ENCODE measurements around the gene LDLRAD4. TPM values are rescaled to one million over a fixed set of nuclear protein-coding genes. Genes with fewer than 3 reads are reported as not detected.

Gene LDLRAD4
- total RNA-seq, 1 donor = 0.43 TPM

DNA sequence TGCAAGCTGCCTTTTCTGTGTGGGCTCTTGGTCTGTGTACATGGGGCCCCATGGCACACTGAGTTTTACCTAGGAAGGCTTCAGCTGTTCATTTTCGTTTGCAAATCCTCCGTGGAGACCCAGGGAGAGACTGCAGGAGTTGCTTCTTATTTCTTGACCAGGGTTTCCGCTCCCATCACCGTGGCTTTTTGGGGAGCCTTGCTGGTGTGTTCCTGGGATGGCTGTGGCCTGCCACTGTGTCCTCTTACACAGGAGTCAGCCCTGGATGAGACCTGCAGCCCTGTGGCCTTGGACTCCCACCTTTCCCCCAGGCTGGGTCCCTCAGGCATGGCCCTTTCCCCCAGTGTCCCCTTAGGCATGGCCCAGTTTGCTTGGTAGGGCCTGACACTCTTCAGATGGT lies 370.8 kb downstream of the LDLRAD4 start:
- H3K4me3 ChIP-seq (ENCODE audit: low read depth, low read length) = no peak overlapping the region
- TF ChIP-seq, protein P1, sequence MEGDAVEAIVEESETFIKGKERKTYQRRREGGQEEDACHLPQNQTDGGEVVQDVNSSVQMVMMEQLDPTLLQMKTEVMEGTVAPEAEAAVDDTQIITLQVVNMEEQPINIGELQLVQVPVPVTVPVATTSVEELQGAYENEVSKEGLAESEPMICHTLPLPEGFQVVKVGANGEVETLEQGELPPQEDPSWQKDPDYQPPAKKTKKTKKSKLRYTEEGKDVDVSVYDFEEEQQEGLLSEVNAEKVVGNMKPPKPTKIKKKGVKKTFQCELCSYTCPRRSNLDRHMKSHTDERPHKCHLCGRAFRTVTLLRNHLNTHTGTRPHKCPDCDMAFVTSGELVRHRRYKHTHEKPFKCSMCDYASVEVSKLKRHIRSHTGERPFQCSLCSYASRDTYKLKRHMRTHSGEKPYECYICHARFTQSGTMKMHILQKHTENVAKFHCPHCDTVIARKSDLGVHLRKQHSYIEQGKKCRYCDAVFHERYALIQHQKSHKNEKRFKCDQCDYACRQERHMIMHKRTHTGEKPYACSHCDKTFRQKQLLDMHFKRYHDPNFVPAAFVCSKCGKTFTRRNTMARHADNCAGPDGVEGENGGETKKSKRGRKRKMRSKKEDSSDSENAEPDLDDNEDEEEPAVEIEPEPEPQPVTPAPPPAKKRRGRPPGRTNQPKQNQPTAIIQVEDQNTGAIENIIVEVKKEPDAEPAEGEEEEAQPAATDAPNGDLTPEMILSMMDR (IDR thresholded peaks at IDR 0.05; ENCODE audit: insufficient read depth, low read depth, low read length) = no peak
- no peak for DNase-seq (ENCODE audit: low read depth)

DNA sequence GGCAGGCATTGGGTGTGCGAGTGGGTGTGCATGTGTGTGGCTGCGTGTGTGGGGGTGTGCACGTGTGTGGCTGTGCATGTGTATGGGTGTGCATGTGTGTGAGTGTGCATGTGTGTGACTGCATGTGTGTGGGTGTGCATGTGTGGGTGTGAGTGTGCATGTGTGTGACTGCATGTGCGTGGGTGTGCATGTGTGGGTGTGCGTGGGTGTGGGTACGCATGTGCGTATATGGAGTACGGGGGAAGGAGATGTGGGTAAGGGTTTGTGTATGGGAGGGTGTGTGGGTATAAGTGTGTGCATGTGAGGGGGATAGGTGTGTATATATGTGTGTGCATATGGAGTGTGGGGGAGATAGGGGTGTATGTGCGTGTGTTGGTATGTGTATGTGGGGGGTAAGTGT lies 371.4 kb downstream of the LDLRAD4 start:
- no peak overlapping the region for H3K4me3 ChIP-seq (ENCODE audit: low read depth, low read length)
- TF ChIP-seq, protein P1 (IDR thresholded peaks at IDR 0.05; ENCODE audit: insufficient read depth, low read depth, low read length) = no peak
- DNase-seq (ENCODE audit: low read depth) = no peak

DNA sequence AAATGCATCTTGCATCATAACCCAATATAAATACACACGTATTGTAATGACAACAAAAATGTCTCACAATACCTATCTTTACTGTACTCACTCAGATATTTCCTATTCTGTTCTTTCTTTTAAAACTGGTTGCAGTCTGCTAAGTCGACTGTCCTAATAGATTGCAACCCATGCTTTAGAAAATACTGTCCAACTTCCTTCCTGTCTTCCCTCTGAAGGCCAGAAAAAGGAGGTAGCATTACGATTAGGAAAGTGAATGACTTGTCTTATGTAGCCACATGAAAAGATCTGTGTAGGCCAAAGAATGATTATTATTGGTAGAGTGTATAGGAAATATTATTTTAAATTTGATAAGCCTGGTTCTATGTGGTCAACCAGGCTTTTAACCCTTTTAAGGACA lies 373.7 kb downstream of the LDLRAD4 start:
- H3K4me3 ChIP-seq (ENCODE audit: low read depth, low read length) = no peak overlapping the region
- DNase-seq (ENCODE audit: low read depth) = no peak
- TF ChIP-seq, protein P1 (IDR thresholded peaks at IDR 0.05; ENCODE audit: insufficient read depth, low read depth, low read length) = no peak

DNA sequence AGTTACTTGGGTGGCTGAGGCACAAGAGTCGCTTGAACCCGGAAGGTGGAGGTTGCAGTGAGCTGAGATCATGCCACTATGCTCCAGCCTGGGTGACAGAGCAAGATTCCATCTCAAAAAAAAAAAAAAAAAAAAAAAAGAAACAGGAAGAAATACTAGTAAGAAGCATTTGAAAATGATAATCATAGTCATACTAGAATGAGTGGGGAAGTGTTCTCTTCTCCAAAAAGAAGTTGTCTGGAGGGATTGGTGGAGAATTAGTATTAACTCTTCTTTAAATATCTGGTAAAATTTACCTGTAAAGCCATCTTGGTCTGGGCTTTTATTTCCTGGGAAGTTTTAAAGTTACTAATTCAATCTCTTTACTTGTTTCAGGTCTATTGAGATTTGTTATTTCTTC lies 376.0 kb downstream of the LDLRAD4 start:
- H3K4me3 ChIP-seq (ENCODE audit: low read depth, low read length) = no peak overlapping the region
- no peak for DNase-seq (ENCODE audit: low read depth)
- TF ChIP-seq, protein P1 (IDR thresholded peaks at IDR 0.05; ENCODE audit: insufficient read depth, low read depth, low read length) = no peak

DNA sequence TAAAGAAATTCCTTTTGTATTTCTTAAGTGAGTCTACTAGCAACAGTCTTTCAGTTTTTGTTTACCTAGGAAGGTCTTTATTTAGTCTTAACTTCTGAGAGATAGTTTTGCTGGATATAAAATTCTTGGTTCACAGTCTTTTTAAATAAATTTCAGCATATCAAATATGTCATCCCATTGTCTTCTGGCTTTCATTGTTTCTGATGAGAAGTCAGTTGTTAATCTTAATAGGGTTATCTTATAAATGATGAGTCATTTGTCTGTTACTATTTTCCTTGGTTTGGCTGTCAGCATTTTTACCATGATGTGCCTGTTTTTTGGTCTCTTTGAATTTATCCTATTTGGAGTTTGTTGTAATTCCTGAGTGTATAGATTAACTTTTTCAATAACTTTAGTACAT lies 378.5 kb downstream of the LDLRAD4 start:
- TF ChIP-seq, protein P1 (IDR thresholded peaks at IDR 0.05; ENCODE audit: insufficient read depth, low read depth, low read length) = no peak
- no peak overlapping the region for H3K4me3 ChIP-seq (ENCODE audit: low read depth, low read length)
- no peak for DNase-seq (ENCODE audit: low read depth)

DNA sequence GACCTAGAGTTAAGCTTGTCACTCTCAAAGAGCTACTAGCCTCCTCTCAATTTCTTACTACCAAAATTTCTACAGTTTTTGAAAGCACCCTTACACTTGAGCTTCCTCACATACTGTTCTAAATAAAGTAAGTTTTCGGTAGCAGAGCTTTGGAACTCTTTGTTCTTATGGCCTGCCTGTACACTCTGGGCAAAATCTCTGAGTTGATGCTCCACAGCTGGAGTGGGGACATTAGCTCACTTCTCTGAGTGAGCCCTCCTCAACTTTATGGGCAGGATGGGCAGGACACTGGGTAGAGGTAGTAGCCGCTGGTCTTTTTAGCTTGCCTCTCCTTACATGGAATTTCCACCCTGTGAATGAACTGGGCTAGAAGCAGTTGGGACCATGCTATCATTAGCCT lies 380.0 kb downstream of the LDLRAD4 start:
- TF ChIP-seq, protein P1 (IDR thresholded peaks at IDR 0.05; ENCODE audit: insufficient read depth, low read depth, low read length) = no peak
- no peak overlapping the region for H3K4me3 ChIP-seq (ENCODE audit: low read depth, low read length)
- no peak for DNase-seq (ENCODE audit: low read depth)

DNA sequence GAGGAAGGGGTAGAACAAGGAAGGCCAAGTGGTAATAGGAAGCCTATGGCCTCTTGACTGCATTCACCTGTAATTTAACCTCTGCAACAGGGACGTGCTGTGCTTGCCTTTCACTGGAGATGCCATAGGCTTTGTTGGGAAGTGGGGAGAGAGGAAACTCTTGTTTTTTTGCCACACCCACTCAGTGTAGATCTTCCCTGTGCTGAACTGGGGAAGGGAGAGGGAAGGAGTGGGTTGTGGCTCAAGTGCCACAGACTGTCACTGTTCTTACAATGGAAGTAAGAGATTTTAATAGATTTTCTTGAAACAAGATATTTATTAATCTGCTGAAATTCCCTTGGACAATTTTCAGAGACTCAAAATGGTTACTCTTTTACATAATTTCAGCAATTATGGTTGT lies 380.5 kb downstream of the LDLRAD4 start:
- no peak for DNase-seq (ENCODE audit: low read depth)
- no peak overlapping the region for H3K4me3 ChIP-seq (ENCODE audit: low read depth, low read length)
- TF ChIP-seq, protein P1 (IDR thresholded peaks at IDR 0.05; ENCODE audit: insufficient read depth, low read depth, low read length) = no peak

Measured in fibroblast of villous mesenchyme (primary cell).